OCI-LY3 (cell line): ENCODE data around the gene TFF3.

Experiments
- H2AFZ ChIP-seq: fragments of 200-600, 300-600 bp; shearing (Covaris generic); 2 replicates; pipeline ENCODE4 v1.6.0; 2014; ENCODE audit warnings: antibody characterized with exemption, low read depth, low read length
- H3K27ac ChIP-seq: fragments of 200-600, 300-600 bp; sonication (generic); 2 replicates; pipeline ENCODE4 v1.5.1; 2014; ENCODE audit warnings: mild to moderate bottlenecking, low read length, moderate library complexity, mixed read lengths
- H3K27me3 ChIP-seq: fragments of 200-600, 300-600 bp; sonication (generic); 2 replicates; pipeline ENCODE4 v1.6.1; 2014; ENCODE audit warnings: low read depth, low read length, mixed read lengths
- H3K36me3 ChIP-seq: fragments of 200-600, 300-600 bp; sonication (generic); replicated peaks from 2 replicates; pipeline ENCODE3; 2014; ENCODE audit warnings: low read depth, low read length, mixed read lengths
- H3K4me1 ChIP-seq: fragments of 300-600, 200-600 bp; sonication (generic); 2 replicates; pipeline ENCODE4 v1.6.1; 2014; ENCODE audit warnings: low read length, mixed read lengths
- H3K4me2 ChIP-seq: fragments of 200-600, 300-600 bp; sonication (generic); 2 replicates; pipeline ENCODE4 v1.6.1; 2014; ENCODE audit warnings: low read length, mixed read lengths
- H3K4me3 ChIP-seq: fragments of 300-600, 200-600 bp; sonication (generic); 2 replicates; pipeline ENCODE4 v1.5.1; 2014; ENCODE audit warnings: antibody characterized with exemption, mild to moderate bottlenecking, low read length, moderate library complexity
- H3K79me2 ChIP-seq: fragments of 300-600, 200-600 bp; shearing (Covaris generic); 2 replicates; pipeline ENCODE4 v1.6.1; 2014; ENCODE audit warnings: mild to moderate bottlenecking, low read length, mixed read lengths
- H3K9ac ChIP-seq: fragments of 300-600, 200-600 bp; shearing (Covaris generic); 2 replicates; pipeline ENCODE4 v1.6.0; 2014; ENCODE audit warnings: mild to moderate bottlenecking, low read length, moderate library complexity
- H3K9me3 ChIP-seq: fragments of 200-600, 300-600 bp; shearing (Covaris generic); 2 replicates; pipeline ENCODE4 v1.6.1; 2014; ENCODE audit warnings: low read length, mixed read lengths; ENCODE audit not compliant: insufficient read depth
- H4K20me1 ChIP-seq: fragments of 200-600, 300-600 bp; sonication (generic); 2 replicates; pipeline ENCODE4 v1.6.1; 2016; ENCODE audit warnings: low read length, mixed read lengths; ENCODE audit not compliant: insufficient read depth
- EZH2phosphoT487 ChIP-seq: fragments of 200-600 bp; shearing (Covaris generic); IDR thresholded peaks from 2 replicates; pipeline ENCODE4 v1.6.1; 2018; ENCODE audit warnings: antibody characterized with exemption, mixed run types, low read depth
- TF ChIP-seq, protein P1 (sequence below): fragments of 200-600, 300-600 bp; sonication (generic); IDR thresholded peaks from 2 replicates; pipeline ENCODE4 v1.5.1; 2014; ENCODE audit warnings: antibody characterized with exemption, low read length, low read depth

Gene TFF3

GRCh38 chr21:42261829-42262200, 53.4 kb downstream of the TFF3 start:
- H3K36me3 ChIP-seq: no peaks in the 10 kb centered on the region
- H3K4me2 ChIP-seq: no peak overlapping the region
- no peak overlapping the region for H3K4me3 ChIP-seq
- H4K20me1 ChIP-seq: no peaks in the 10 kb centered on the region
- H3K79me2 ChIP-seq: no peaks in the 10 kb centered on the region
- no peak overlapping the region for H3K27ac ChIP-seq
- TF ChIP-seq, protein P1, sequence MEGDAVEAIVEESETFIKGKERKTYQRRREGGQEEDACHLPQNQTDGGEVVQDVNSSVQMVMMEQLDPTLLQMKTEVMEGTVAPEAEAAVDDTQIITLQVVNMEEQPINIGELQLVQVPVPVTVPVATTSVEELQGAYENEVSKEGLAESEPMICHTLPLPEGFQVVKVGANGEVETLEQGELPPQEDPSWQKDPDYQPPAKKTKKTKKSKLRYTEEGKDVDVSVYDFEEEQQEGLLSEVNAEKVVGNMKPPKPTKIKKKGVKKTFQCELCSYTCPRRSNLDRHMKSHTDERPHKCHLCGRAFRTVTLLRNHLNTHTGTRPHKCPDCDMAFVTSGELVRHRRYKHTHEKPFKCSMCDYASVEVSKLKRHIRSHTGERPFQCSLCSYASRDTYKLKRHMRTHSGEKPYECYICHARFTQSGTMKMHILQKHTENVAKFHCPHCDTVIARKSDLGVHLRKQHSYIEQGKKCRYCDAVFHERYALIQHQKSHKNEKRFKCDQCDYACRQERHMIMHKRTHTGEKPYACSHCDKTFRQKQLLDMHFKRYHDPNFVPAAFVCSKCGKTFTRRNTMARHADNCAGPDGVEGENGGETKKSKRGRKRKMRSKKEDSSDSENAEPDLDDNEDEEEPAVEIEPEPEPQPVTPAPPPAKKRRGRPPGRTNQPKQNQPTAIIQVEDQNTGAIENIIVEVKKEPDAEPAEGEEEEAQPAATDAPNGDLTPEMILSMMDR: no peak
- TF ChIP-seq EZH2phosphoT487: no peak
- peaks cover 6% of the 10 kb centered on the region; the same call in 1 of the 2 replicates for H3K27me3 ChIP-seq
- no peaks in the 10 kb centered on the region for H3K9me3 ChIP-seq
- H3K9ac ChIP-seq: no peak overlapping the region
- H2AFZ ChIP-seq: no peak overlapping the region
- peaks cover 2% of the 10 kb centered on the region; the same call in 1 of the 2 replicates for H3K4me1 ChIP-seq
